ENCODE results near the gene HDAC10. TPM values are rescaled to one million over a fixed set of nuclear protein-coding genes. Genes with fewer than 3 reads are reported as not detected.
A peak's percentile ranks its signal among the peaks of the same experiment; 100 is the strongest.

The HDAC10 gene
- total and polyA plus RNA-seq, 3 experiments from 2014 or later = 7.5 to 44.7 (median 42.5) TPM

- Histone ChIP-seq H3K9me3 (ENCODE audit: low read length) (no peaks in the 10 kb centered on the region), H3K27ac (ENCODE audit: low read depth, low read length) (no peak within 1 kb of the TSS), H3K4me1 (ENCODE audit: insufficient read depth, low read length) (peaks cover 18% of the 10 kb centered on the region), H3K36me3 (ENCODE audit: insufficient read depth, low read length) (no peaks in the 10 kb centered on the region), H3K27me3 (ENCODE audit: insufficient read depth, low read length, poor library complexity, severe bottlenecking) (no peaks in the 10 kb centered on the region), H3K4me3 (ENCODE audit: low read length) (peak within 1 kb of the TSS; percentile 59)
- Mint-ChIP-seq H3K27me3 (peaks cover 4 to 7% of the 10 kb centered on the region in 2 donors), H3K27ac (peak within 1 kb of the TSS in 5 of 8 donors; percentile 47 to 81 (median 54)), H3K4me1 (peaks cover 3 to 25% (median 5%) of the 10 kb centered on the region in 3 donors), H3K9me3 (no peaks in the 10 kb centered on the region), H3K36me3 (no peaks in the 10 kb centered on the region), H3K4me3 (peak within 1 kb of the TSS; percentile 67 to 93 (median 74))
- ChIA-PET CTCF (interaction anchor here (0.6 to 4.7 kb wide), 5 partner anchors 18 to 255 kb away, joined by 3 to 25 read pairs (median 4); partner anchors contain the start of genes DENND6B, HDAC10 and SCO2), POLR2A (interaction anchor here (1.0 kb wide), 1 partner anchor 26 kb away, joined by 3 read pairs; no protein-coding TSS in a partner anchor)
- DNase-seq = peak; percentile 62 to 84 (median 75)
Observed at GRCh38 chr22:50269970-50270665, 19.1 kb upstream of the HDAC10 start, which contains the start of gene MAPK11. Gene MAPK11, minus strand, starts transcription at chr22:50270380. Its CDS starts 88 bp downstream, at chr22:50270292.

- H3K36me3 ChIP-seq (ENCODE audit: insufficient read depth, low read length) = no peaks in the 10 kb centered on the region
- H3K4me3 Mint-ChIP-seq = peak overlapping the region; percentile 45 to 81 (median 54)
- ChIA-PET CTCF (interaction anchor here (0.9 to 1.5 kb wide), 3 partner anchors 18 to 73 kb away, joined by 3 to 4 read pairs (median 3); partner anchors contain the start of gene HDAC10), POLR2A (interaction anchor here (1.0 kb wide), 1 partner anchor 25 kb away, joined by 3 read pairs; no protein-coding TSS in a partner anchor)
- peaks cover 3 to 25% (median 5%) of the 10 kb centered on the region in 3 donors for H3K4me1 Mint-ChIP-seq
- DNase-seq = no peak
- H3K4me3 ChIP-seq (ENCODE audit: low read length) = no peak overlapping the region
- no peaks in the 10 kb centered on the region for H3K36me3 Mint-ChIP-seq
- no peak overlapping the region for H3K27ac ChIP-seq (ENCODE audit: low read depth, low read length)
- H3K9me3 Mint-ChIP-seq = no peaks in the 10 kb centered on the region
- H3K9me3 ChIP-seq (ENCODE audit: low read length) = no peaks in the 10 kb centered on the region
- H3K27me3 ChIP-seq (ENCODE audit: insufficient read depth, low read length, poor library complexity, severe bottlenecking) = no peaks in the 10 kb centered on the region
- peak overlapping the region in 1 of 8 donors; percentile 70 for H3K27ac Mint-ChIP-seq
- H3K4me1 ChIP-seq (ENCODE audit: insufficient read depth, low read length) = peaks cover 18% of the 10 kb centered on the region
- peaks cover 6 to 7% of the 10 kb centered on the region in 2 donors for H3K27me3 Mint-ChIP-seq
Observed at GRCh38 chr22:50269573-50269969, 18.5 kb upstream of the HDAC10 start.

DNA sequence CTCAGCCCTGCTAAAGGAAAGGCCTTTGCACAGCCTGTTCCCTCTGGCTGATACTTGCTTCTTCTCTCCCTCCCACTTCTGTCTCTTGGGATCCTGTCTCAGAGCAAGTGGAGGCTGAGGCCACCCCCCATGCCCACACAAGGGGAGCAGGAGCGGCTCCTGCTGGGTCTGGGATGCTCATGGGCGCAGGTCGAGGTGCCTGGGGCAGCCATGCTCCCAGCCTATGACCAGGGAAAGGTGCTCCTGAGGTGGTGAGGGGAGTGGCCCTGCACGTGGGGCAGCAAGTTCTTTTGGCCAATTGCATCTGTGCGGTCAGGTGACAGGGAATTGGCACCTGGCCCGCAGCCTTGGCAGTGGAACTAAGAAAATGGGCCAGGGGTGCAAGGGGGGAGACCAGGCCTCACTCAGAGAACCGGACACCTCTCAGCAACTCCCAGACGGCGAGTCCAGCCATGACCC is 17.6 kb upstream of the HDAC10 start:
- Histone ChIP-seq H3K27ac (ENCODE audit: low read depth, low read length) (no peak overlapping the region), H3K4me3 (ENCODE audit: low read length) (no peak overlapping the region), H3K36me3 (ENCODE audit: insufficient read depth, low read length) (no peaks in the 10 kb centered on the region), H3K4me1 (ENCODE audit: insufficient read depth, low read length) (peaks cover 18% of the 10 kb centered on the region), H3K27me3 (ENCODE audit: insufficient read depth, low read length, poor library complexity, severe bottlenecking) (no peaks in the 10 kb centered on the region), H3K9me3 (ENCODE audit: low read length) (no peaks in the 10 kb centered on the region)
- H3K4me1 Mint-ChIP-seq = peaks cover 3 to 20% (median 5%) of the 10 kb centered on the region in 3 donors
- no peaks in the 10 kb centered on the region for H3K36me3 Mint-ChIP-seq
- peak overlapping the region in 1 of 8 donors; percentile 51 for H3K27ac Mint-ChIP-seq
- peak overlapping the region; percentile 14 to 70 (median 51) for H3K4me3 Mint-ChIP-seq
- ChIA-PET CTCF (interaction anchor here (0.9 to 1.5 kb wide), 3 partner anchors 17 to 74 kb away, joined by 3 to 4 read pairs (median 3); partner anchors contain the start of gene HDAC10), POLR2A (no interaction called here)
- no peak for DNase-seq
- H3K27me3 Mint-ChIP-seq = peaks cover 4 to 6% of the 10 kb centered on the region in 2 donors
- H3K9me3 Mint-ChIP-seq = no peaks in the 10 kb centered on the region

DNA sequence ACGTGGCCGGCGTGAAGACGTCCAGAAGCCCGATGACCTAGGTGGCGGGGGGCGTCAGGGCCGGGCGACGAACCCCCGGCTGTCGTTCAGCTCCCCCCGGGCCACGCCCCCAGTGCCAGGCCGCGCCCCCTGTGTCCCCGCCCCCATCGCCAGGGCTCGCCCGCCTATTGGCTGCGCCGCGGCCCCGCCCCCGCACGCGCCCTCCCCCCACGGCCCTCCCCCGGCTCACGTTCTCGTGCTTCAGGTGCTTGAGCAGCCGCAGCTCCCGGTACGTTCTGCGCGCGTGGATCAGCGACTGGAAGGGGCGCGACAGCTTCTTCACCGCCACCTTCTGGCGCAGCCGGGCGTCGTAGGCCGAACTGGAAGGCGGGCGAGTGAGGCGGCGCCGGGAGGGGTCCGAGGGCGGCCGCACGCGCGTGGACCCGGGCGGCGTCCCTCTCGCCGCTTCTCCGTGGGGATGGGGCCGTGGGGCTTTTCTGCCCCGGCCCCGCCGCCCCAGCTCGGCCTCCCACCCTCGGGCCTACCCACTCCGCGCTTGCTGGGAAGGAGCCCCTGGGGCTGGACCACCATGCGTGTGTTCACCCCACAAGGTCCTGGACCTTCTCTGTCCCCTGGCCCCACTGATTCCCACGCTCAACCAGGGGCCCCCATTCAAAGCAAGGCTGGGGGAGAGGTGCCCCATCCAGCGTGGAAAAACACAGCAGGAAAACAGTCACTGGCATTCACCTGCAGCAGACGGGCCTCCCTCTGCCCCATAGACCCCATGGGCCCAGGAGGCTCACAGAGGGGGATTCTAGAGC is 16.7 kb upstream of the HDAC10 start:
- Mint-ChIP-seq H3K9me3 (no peaks in the 10 kb centered on the region), H3K4me1 (peaks cover 3 to 21% (median 5%) of the 10 kb centered on the region in 3 donors), H3K27ac (peak overlapping the region in 1 of 8 donors; percentile 54), H3K27me3 (peaks cover 5 to 6% of the 10 kb centered on the region in 2 donors), H3K4me3 (peak overlapping the region in 4 of 7 donors; percentile 6 to 54 (median 38)), H3K36me3 (no peaks in the 10 kb centered on the region)
- Histone ChIP-seq H3K36me3 (ENCODE audit: insufficient read depth, low read length) (no peaks in the 10 kb centered on the region), H3K27me3 (ENCODE audit: insufficient read depth, low read length, poor library complexity, severe bottlenecking) (peaks cover 5% of the 10 kb centered on the region), H3K9me3 (ENCODE audit: low read length) (no peaks in the 10 kb centered on the region), H3K4me3 (ENCODE audit: low read length) (no peak overlapping the region), H3K27ac (ENCODE audit: low read depth, low read length) (no peak overlapping the region), H3K4me1 (ENCODE audit: insufficient read depth, low read length) (peaks cover 18% of the 10 kb centered on the region)
- peak in 3 of 5 donors; percentile 20 to 34 (median 21) for DNase-seq
- ChIA-PET POLR2A (no interaction called here), CTCF (interaction anchor here (0.8 to 1.9 kb wide), 2 partner anchors 16 to 258 kb away, joined by 3 to 6 read pairs; partner anchors contain the start of genes HDAC10 and SCO2)

DNA sequence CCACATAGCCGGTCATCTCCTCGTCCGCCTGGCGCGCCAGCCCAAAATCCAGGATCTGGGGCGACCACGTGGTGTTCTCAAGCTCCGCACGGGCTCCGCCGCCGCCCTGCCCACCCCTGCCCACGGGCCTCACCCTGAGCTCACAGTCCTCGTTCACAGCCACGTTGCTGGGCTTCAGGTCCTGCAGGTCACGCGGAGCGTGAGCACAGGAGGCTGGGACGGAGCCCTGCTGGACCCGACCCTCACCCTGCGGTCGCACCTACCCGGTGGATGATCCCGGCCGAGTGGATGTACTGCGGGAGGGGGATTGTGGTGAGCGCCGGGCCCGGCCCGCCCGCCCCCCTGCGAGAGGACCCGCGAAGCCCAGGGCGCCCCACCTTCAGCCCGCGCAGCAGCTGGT is 15.9 kb upstream of the HDAC10 start:
- no peak for DNase-seq
- Mint-ChIP-seq H3K27ac (no peak overlapping the region), H3K27me3 (peaks cover 13 to 14% of the 10 kb centered on the region in 2 donors), H3K36me3 (no peaks in the 10 kb centered on the region), H3K4me3 (no peak overlapping the region), H3K9me3 (no peaks in the 10 kb centered on the region), H3K4me1 (peaks cover 3 to 29% (median 10%) of the 10 kb centered on the region in 3 donors)
- POLR2A ChIA-PET = interaction anchor here (0.6 kb wide), 1 partner anchor 24 kb away, joined by 9 read pairs; no protein-coding TSS in a partner anchor
- Histone ChIP-seq H3K27me3 (ENCODE audit: insufficient read depth, low read length, poor library complexity, severe bottlenecking) (peaks cover 13% of the 10 kb centered on the region), H3K4me3 (ENCODE audit: low read length) (no peak overlapping the region), H3K36me3 (ENCODE audit: insufficient read depth, low read length) (no peaks in the 10 kb centered on the region), H3K9me3 (ENCODE audit: low read length) (no peaks in the 10 kb centered on the region), H3K27ac (ENCODE audit: low read depth, low read length) (no peak overlapping the region), H3K4me1 (ENCODE audit: insufficient read depth, low read length) (peaks cover 18% of the 10 kb centered on the region)
- CTCF ChIA-PET = interaction anchor here (0.8 to 1.9 kb wide), 3 partner anchors 16 to 259 kb away, joined by 3 to 6 read pairs (median 4); partner anchors contain the start of genes HDAC10 and SCO2

DNA sequence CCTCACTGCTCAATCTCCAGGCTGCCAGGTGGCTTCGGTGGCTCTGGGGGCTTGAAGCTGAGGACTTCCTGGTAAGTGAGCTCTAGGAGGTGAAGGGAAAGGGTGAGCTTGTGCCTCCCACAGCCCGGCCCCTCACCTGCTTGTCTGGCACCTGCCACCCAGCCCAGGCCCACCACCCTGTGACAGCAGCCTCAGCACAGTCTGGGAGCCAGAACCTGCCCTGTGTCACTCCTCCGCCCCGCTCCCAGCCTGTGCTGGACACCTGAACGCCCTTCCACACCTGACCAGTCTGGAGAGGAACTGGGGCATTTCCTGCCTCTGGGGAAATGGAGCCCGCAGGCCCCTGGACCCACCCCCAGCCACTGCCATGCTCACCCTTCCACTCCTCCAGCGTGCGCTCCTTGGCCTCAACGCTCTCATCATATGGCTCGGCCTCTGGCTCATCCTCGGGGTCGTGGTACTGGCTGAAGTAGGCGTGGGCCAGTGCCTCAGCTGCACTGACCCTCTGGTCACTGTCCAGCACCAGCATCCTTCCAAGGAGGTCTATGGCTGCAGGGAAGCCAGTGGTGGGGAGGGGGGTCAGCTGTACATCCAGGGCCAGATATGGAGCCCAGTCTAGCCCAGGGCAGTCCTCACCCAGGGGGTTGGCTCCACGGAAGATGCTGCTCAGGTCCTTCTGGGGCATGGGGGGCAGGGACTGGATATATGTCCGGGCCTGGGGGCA is 14.0 kb upstream of the HDAC10 start:
- no peak for DNase-seq
- Mint-ChIP-seq H3K9me3 (no peaks in the 10 kb centered on the region), H3K27ac (no peak overlapping the region), H3K27me3 (peaks cover 11 to 15% of the 10 kb centered on the region in 2 donors), H3K4me1 (peaks cover 3 to 26% (median 9%) of the 10 kb centered on the region in 3 donors), H3K36me3 (no peaks in the 10 kb centered on the region), H3K4me3 (no peak overlapping the region)
- ChIA-PET POLR2A (no interaction called here), CTCF (no interaction called here)
- H3K36me3 ChIP-seq (ENCODE audit: insufficient read depth, low read length) = no peaks in the 10 kb centered on the region
- H3K9me3 ChIP-seq (ENCODE audit: low read length) = no peaks in the 10 kb centered on the region
- H3K27ac ChIP-seq (ENCODE audit: low read depth, low read length) = no peak overlapping the region
- H3K4me1 ChIP-seq (ENCODE audit: insufficient read depth, low read length) = peaks cover 6% of the 10 kb centered on the region
- peaks cover 13% of the 10 kb centered on the region for H3K27me3 ChIP-seq (ENCODE audit: insufficient read depth, low read length, poor library complexity, severe bottlenecking)
- no peak overlapping the region for H3K4me3 ChIP-seq (ENCODE audit: low read length)

GRCh38 chr22:50264104-50264745 is 13.2 kb upstream of the HDAC10 start:
- H3K4me3 ChIP-seq (ENCODE audit: low read length) = no peak overlapping the region
- POLR2A ChIA-PET = no interaction called here
- Mint-ChIP-seq H3K36me3 (no peaks in the 10 kb centered on the region), H3K27me3 (peaks cover 12 to 16% of the 10 kb centered on the region in 2 donors), H3K4me3 (peak overlapping the region in 1 of 7 donors; percentile 23), H3K4me1 (peaks cover 3 to 23% (median 8%) of the 10 kb centered on the region in 3 donors), H3K9me3 (no peaks in the 10 kb centered on the region), H3K27ac (no peak overlapping the region)
- CTCF ChIA-PET = interaction anchor here (1.5 kb wide), 1 partner anchor 234 kb away, joined by 4 read pairs; no protein-coding TSS in a partner anchor
- H3K9me3 ChIP-seq (ENCODE audit: low read length) = no peaks in the 10 kb centered on the region
- no peak overlapping the region for H3K27ac ChIP-seq (ENCODE audit: low read depth, low read length)
- H3K27me3 ChIP-seq (ENCODE audit: insufficient read depth, low read length, poor library complexity, severe bottlenecking) = peaks cover 13% of the 10 kb centered on the region
- no peaks in the 10 kb centered on the region for H3K36me3 ChIP-seq (ENCODE audit: insufficient read depth, low read length)
- no peaks in the 10 kb centered on the region for H3K4me1 ChIP-seq (ENCODE audit: insufficient read depth, low read length)
- DNase-seq = no peak
